Ishikawa (cell line): ENCODE measurements around the gene ADGRG4.

ENCODE experiments used
- CEBPB ChIP-seq: IDR thresholded peaks from 2 replicates; pipeline ENCODE4 v1.6.1; 2012
- CREB1 ChIP-seq: IDR thresholded peaks from 2 replicates; pipeline ENCODE4 v1.6.1; 2012; ENCODE audit warnings: low read depth
- EGR1 ChIP-seq: IDR thresholded peaks from 2 replicates; pipeline ENCODE4 v1.6.1; 2012
- EP300 ChIP-seq: IDR thresholded peaks from 2 replicates; pipeline ENCODE4 v1.6.1; 2012; ENCODE audit warnings: borderline replicate concordance
- FOXM1 ChIP-seq: IDR thresholded peaks from 2 replicates; pipeline ENCODE4 v1.6.1; 2012; ENCODE audit warnings: low read depth, borderline replicate concordance
- MAX ChIP-seq: IDR thresholded peaks from 2 replicates; pipeline ENCODE4 v1.6.1; 2012
- NFIC ChIP-seq: IDR thresholded peaks from 2 replicates; pipeline ENCODE4 v1.6.1; 2012
- RAD21 ChIP-seq: IDR thresholded peaks from 2 replicates; pipeline ENCODE4 v1.6.1; 2012; ENCODE audit warnings: low read depth
- REST ChIP-seq: IDR thresholded peaks from 2 replicates; pipeline ENCODE4 v1.6.1; 2012; ENCODE audit warnings: low read depth, mild to moderate bottlenecking
- TAF1 ChIP-seq: IDR thresholded peaks from 2 replicates; pipeline ENCODE4 v1.6.1; 2012; ENCODE audit warnings: low read depth, mild to moderate bottlenecking
- TCF12 ChIP-seq: IDR thresholded peaks from 2 replicates; pipeline ENCODE4 v1.6.1; 2012; ENCODE audit warnings: low read depth
- TEAD4 ChIP-seq: IDR thresholded peaks from 2 replicates; pipeline ENCODE4 v1.6.1; 2012
- USF1 ChIP-seq: IDR thresholded peaks from 2 replicates; pipeline ENCODE4 v1.6.1; 2012
- YY1 ChIP-seq: IDR thresholded peaks from 2 replicates; pipeline ENCODE4 v1.6.1; 2012; ENCODE audit warnings: low read depth
- ZBTB7A ChIP-seq: IDR thresholded peaks from 2 replicates; pipeline ENCODE4 v1.6.1; 2012; ENCODE audit warnings: low read depth

ADGRG4 gene

GRCh38 chrX:136259543-136259942 is 41.2 kb upstream of the ADGRG4 start:
- TF ChIP-seq USF1 = no peak
- TF ChIP-seq CEBPB = no peak
- TF ChIP-seq RAD21 = no peak
- no peak for TF ChIP-seq EGR1
- no peak for TF ChIP-seq CREB1
- no peak for TF ChIP-seq EP300
- TF ChIP-seq TCF12 = no peak
- TF ChIP-seq YY1 = no peak
- no peak for TF ChIP-seq REST
- no peak for TF ChIP-seq FOXM1
- TF ChIP-seq ZBTB7A = no peak
- no peak for TF ChIP-seq MAX
- no peak for TF ChIP-seq TAF1
- no peak for TF ChIP-seq NFIC
- no peak for TF ChIP-seq TEAD4

GRCh38 chrX:136260776-136261175 is 40.0 kb upstream of the ADGRG4 start:
- TF ChIP-seq FOXM1 (no peak), NFIC (no peak), YY1 (no peak), REST (no peak), USF1 (no peak), EP300 (no peak), RAD21 (no peak), TEAD4 (no peak), CREB1 (no peak), ZBTB7A (no peak), MAX (no peak), TCF12 (no peak), TAF1 (no peak), CEBPB (no peak), EGR1 (no peak)

- TF ChIP-seq CREB1 (no peak), REST (no peak), EP300 (no peak), MAX (no peak), FOXM1 (no peak), CEBPB (no peak), TEAD4 (no peak), NFIC (no peak), YY1 (no peak), TCF12 (no peak), ZBTB7A (no peak), USF1 (no peak), EGR1 (no peak), TAF1 (no peak), RAD21 (no peak)
Observed at GRCh38 chrX:136261321-136261720, 39.4 kb upstream of the ADGRG4 start.

GRCh38 chrX:136262243-136262642 is 38.5 kb upstream of the ADGRG4 start:
- TF ChIP-seq ZBTB7A (no peak), EP300 (no peak), REST (no peak), EGR1 (no peak), TEAD4 (no peak), YY1 (no peak), TAF1 (no peak), CREB1 (no peak), MAX (no peak), USF1 (no peak), FOXM1 (no peak), RAD21 (no peak), TCF12 (no peak), CEBPB (no peak), NFIC (no peak)
